K562 (cell line): Measurements from ENCODE around the gene NEDD8. TPM values are rescaled to one million over a fixed set of nuclear protein-coding genes. Genes with fewer than 3 reads are reported as not detected.

Experiments used
- DIDO1 ChIP-seq: fragments of 450-650 bp; IDR thresholded peaks from 2 replicates; pipeline ENCODE4 v1.6.1; 2016; ENCODE audit warnings: low read depth, missing biosample characterization, missing genetic modification characterization
- EP300 ChIP-seq: IDR thresholded peaks from 2 replicates; pipeline ENCODE4 v1.6.1; 2012; ENCODE audit warnings: low read length, improper control_type of control experiment
- MGA ChIP-seq: fragments of 450-650 bp; IDR thresholded peaks from 2 replicates; pipeline ENCODE4 v1.6.1; 2016; ENCODE audit warnings: mild to moderate bottlenecking, moderate library complexity
- YY1 ChIP-seq, 3 experiments: IDR thresholded peaks; 2 replicates each; pipeline ENCODE4 v1.6.1; 2011; ENCODE audit warnings: low read length in 2 of 3, mild to moderate bottlenecking in 2 of 3, moderate library complexity in 2 of 3, borderline replicate concordance in 1 of 3, control low read depth in 1 of 3, low read depth in 1 of 3; ENCODE audit not compliant: insufficient read depth in 3 of 3, insufficient replicate concordance in 2 of 3, control insufficient read depth in 1 of 3, insufficient read length in 1 of 3; ENCODE audit errors: extremely low read depth in 1 of 3
- ZNF830 ChIP-seq: fragments of 250-450 bp; sonication (Bioruptor Pico); IDR thresholded peaks from 2 replicates; pipeline ENCODE4 v1.5.0; 2021; ENCODE audit warnings: mild to moderate bottlenecking
- polyA plus RNA-seq, 8 experiments: library from polyadenylated mRNA; depleted of rRNA in 4 of 8; stranded (reverse) in 5 of 8; unstranded in 3 of 8; fragments of >200 nt; fragmentation: Nextera tagmentation in 2 of 8; fragmentation: Illumina TruSeq in 1 of 8; extraction: Ambion mirVana in 2 of 8; extraction: Trizol in 1 of 8; gene quantifications; 2 replicates each; pipeline versions ENCODE4 v1.2.1 to v1.2.3, GENCODE V29; 2011 to 2014; ENCODE audit warnings: inconsistent platforms in 1 of 8, missing spikeins in 1 of 8
- total RNA-seq, 7 experiments: library from RNA; depleted of rRNA in 6 of 7; stranded (reverse); fragments of >200 nt in 6 of 7; fragmentation: Illumina TruSeq in 2 of 7; extraction: Trizol in 2 of 7; gene quantifications; 2 replicates each; pipeline versions ENCODE4 v1.2.1 to v1.2.3, GENCODE V29; 2011 to 2021; ENCODE audit warnings: low replicate concordance in 1 of 7

The NEDD8 gene
- total and polyA plus RNA-seq, 9 of the 15 experiments (the other 6 are each of a cell fraction or from before 2014, with no cell fraction given): 142 to 691 (median 260) TPM

DNA sequence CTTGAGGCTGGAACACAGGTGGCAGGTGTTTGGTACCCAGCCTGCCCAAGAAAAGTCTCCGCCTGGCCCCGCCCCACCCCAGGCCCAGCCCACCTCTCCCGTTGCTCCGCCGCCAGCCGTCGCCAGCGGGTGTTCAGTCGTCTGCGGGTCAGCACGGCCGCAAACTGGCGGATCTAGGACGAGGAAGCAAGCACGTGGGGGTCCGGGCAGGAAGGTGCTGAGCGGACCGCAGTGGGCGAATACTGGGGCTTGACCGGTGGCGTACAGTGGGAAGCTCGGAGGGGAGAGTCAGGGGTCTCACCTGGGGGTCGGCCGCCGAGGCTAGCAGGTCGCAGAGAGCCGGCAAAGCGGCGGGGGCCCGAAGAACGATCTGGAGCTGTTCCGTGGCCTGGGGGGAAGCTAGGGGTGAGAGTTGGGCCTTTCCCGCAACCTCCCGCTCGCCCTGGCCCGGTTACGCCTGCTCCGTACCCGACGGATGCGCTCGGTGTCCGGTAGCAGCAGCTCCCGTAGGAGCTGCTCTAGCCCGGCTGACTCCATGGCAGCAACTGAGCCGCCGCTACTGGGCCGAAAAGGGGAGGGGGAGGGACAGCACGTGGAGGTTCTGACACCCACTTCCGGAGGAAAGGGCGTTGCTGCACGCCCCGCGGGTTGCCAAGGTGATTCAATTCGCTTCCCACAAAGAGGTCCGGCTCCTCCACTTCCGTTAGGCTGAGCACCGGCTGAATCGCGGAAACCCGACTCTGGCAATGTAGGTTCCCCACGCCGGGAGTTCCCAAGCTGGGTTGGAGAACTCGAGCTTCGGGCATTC lies 43.7 kb downstream of the NEDD8 start, which contains the start of gene IPO4 (continued):
- TF ChIP-seq MGA (peak; percentile 46), YY1 (IDR thresholded peaks at IDR 0.05; ENCODE audit: borderline replicate concordance in 1 of 3, control insufficient read depth in 1 of 3, extremely low read depth in 1 of 3, insufficient read depth in 3 of 3, insufficient read length in 1 of 3, insufficient replicate concordance in 2 of 3, low read depth in 1 of 3, low read length in 2 of 3) (peak in 2 of 3 experiments; percentile 63 to 65), EP300 (no peak), DIDO1 (peak; percentile 78; the same call in 1 of the 2 replicates), ZNF830 (0 out of 2 replicates have a peak, but pooled peaks have one; percentile 70)
